GM12878 (cell line): ENCODE data around the gene LMOD3. TPM values are rescaled to one million over a fixed set of nuclear protein-coding genes. Genes with fewer than 3 reads are reported as not detected.

Experiments used
- ATAC-seq: fragments of 200-7000 bp; cut with Tn5 transposase; 3 replicates; pipeline ENCODE4 v1.9.1; 2020; ENCODE audit warnings: mild to moderate bottlenecking, moderate library complexity
- BruUV-seq: library from RNA; stranded (reverse); fragments of 400-500 nt; replicated peaks from 2 replicates; lab custom pipeline; 2021; lab: Mats Ljungman, UMichigan
- CTCF ChIA-PET: fragments of 300-600 bp; sonication (Branson Sonifier 250); formaldehyde crosslinking; extraction: SDS; loops from one replicate; lab custom pipeline; 2021; ENCODE audit warnings: inconsistent platforms; lab: Yijun Ruan, JAX
- POLR2A ChIA-PET: fragments of 350-600 bp; formaldehyde crosslinking; extraction: SDS; loops from one replicate; lab custom pipeline; 2021; ENCODE audit warnings: inconsistent platforms; lab: Charles Lee
- RAD21 ChIA-PET: fragments of 300-600 bp; sonication (Branson Sonifier 250); formaldehyde crosslinking; loops from one replicate; lab custom pipeline; 2023; ENCODE audit warnings: antibody characterized with exemption; ENCODE audit not compliant: unreplicated experiment; lab: Charles Lee
- SMC1A ChIA-PET: fragments of 300-600 bp; sonication (Branson Sonifier 250); formaldehyde crosslinking; loops from one replicate; lab custom pipeline; 2023; ENCODE audit not compliant: unreplicated experiment, uncharacterized antibody; lab: Charles Lee
- DNase-seq: peaks from one replicate; pipeline ENCODE4 v3.0.0-alpha.2; 2011; ENCODE audit warnings: low read depth, low spot score
- FAIRE-seq: peaks from 3 replicates; lab custom pipeline; 2011; peaks lifted over from hg19 to GRCh38; lab: Jason Lieb, UNC
- H2AFZ ChIP-seq: 2 replicates; pipeline ENCODE4 v1.6.0; 2011; ENCODE audit warnings: low read depth, low read length, control low read depth; ENCODE audit not compliant: control insufficient read depth
- H3K27ac ChIP-seq: 2 replicates; pipeline ENCODE4 v1.5.1; 2011; ENCODE audit warnings: control low read depth; ENCODE audit not compliant: control insufficient read depth, insufficient read depth
- H3K27me3 ChIP-seq, 2 experiments: replicated peaks in 1 of 2; 2 replicates each; pipeline versions ENCODE4 v1.6.0 to v1.6.1; 2011; ENCODE audit warnings: low read length in 1 of 2; ENCODE audit not compliant: control insufficient read depth in 2 of 2, insufficient read depth in 2 of 2
- H3K36me3 ChIP-seq, 2 experiments: 2 replicates each; pipeline ENCODE4 v1.5.1; 2011; ENCODE audit warnings: low read length in 1 of 2; ENCODE audit not compliant: control insufficient read depth in 2 of 2, insufficient read depth in 2 of 2
- H3K4me1 ChIP-seq: 2 replicates; pipeline ENCODE4 v1.6.1; 2011; ENCODE audit warnings: mild to moderate bottlenecking, low read length, moderate library complexity, mixed read lengths; ENCODE audit not compliant: control insufficient read depth, insufficient read depth
- H3K4me2 ChIP-seq: 2 replicates; pipeline ENCODE4 v1.6.0; 2011; ENCODE audit warnings: control low read depth; ENCODE audit not compliant: control insufficient read depth, insufficient read depth
- H3K4me3 ChIP-seq: fragments of 200-600 bp; sonication (generic); 2 replicates; pipeline ENCODE4 v1.5.1; 2016
- H3K79me2 ChIP-seq: 2 replicates; pipeline ENCODE4 v1.6.0; 2011; ENCODE audit warnings: low read length; ENCODE audit not compliant: control insufficient read depth, insufficient read depth
- H3K9ac ChIP-seq: 2 replicates; pipeline ENCODE4 v1.8.0; 2011; ENCODE audit warnings: low read length, control low read depth, mixed read lengths; ENCODE audit not compliant: control insufficient read depth, insufficient read depth
- H3K9me3 ChIP-seq: replicated peaks from 3 replicates; pipeline ENCODE4 v1.5.1; 2011; ENCODE audit warnings: mild to moderate bottlenecking, low read length; ENCODE audit not compliant: control insufficient read depth, insufficient read depth
- H4K20me1 ChIP-seq: 2 replicates; pipeline ENCODE4 v1.6.0; 2011; ENCODE audit not compliant: control insufficient read depth, insufficient read depth
- CUX1 ChIP-seq: IDR thresholded peaks from 2 replicates; pipeline ENCODE4 v1.6.1; 2012; ENCODE audit warnings: improper control_type of control experiment, low read depth, low read length; ENCODE audit not compliant: insufficient replicate concordance
- EED ChIP-seq: sonication (generic); IDR thresholded peaks from 2 replicates; pipeline ENCODE4 v1.6.1; 2016; ENCODE audit warnings: antibody characterized with exemption, low read depth
- EGR1 ChIP-seq, 2 experiments: IDR thresholded peaks; 1 replicate in 1 of 2; 2 replicates in 1 of 2; pipeline ENCODE4 v1.6.1; 2011 to 2012; ENCODE audit warnings: low read depth in 2 of 2, low read length in 2 of 2, borderline replicate concordance in 1 of 2, mild to moderate bottlenecking in 1 of 2, moderate library complexity in 1 of 2
- IRF4 ChIP-seq: IDR thresholded peaks from 2 replicates; pipeline ENCODE4 v1.6.1; 2011; ENCODE audit warnings: low read depth, low read length
- MYC ChIP-seq: IDR thresholded peaks from 2 replicates; pipeline ENCODE4 v1.6.1; 2011; ENCODE audit warnings: mild to moderate bottlenecking, low read length, moderate library complexity, inconsistent platforms; ENCODE audit not compliant: insufficient read depth, insufficient replicate concordance, insufficient read length, severe bottlenecking
- NFYB ChIP-seq: IDR thresholded peaks from 2 replicates; pipeline ENCODE4 v1.6.1; 2011; ENCODE audit warnings: low read depth, mild to moderate bottlenecking, low read length, improper control_type of control experiment, moderate library complexity; ENCODE audit not compliant: insufficient read depth
- POU2F2 ChIP-seq: IDR thresholded peaks from 3 replicates; pipeline ENCODE4 v1.6.1; 2011; ENCODE audit warnings: low read depth, mild to moderate bottlenecking, low read length, borderline replicate concordance
- RB1 ChIP-seq: fragments of 450-650 bp; formaldehyde crosslinking; IDR thresholded peaks from 2 replicates; pipeline ENCODE4 v1.6.1; 2017; ENCODE audit warnings: mild to moderate bottlenecking, borderline replicate concordance
- RELB ChIP-seq: fragments of 450-650 bp; IDR thresholded peaks from 2 replicates; pipeline ENCODE4 v1.6.1; 2017; ENCODE audit warnings: low read depth, mild to moderate bottlenecking, moderate library complexity
- SMAD5 ChIP-seq: IDR thresholded peaks from 2 replicates; pipeline ENCODE4 v1.6.1; 2016; ENCODE audit warnings: antibody characterized with exemption, low read depth
- SPI1 ChIP-seq: IDR thresholded peaks from 2 replicates; pipeline ENCODE4 v1.6.1; 2011; ENCODE audit warnings: low read depth, mild to moderate bottlenecking, low read length, moderate library complexity, borderline replicate concordance; ENCODE audit not compliant: insufficient read depth
- in situ Hi-C: fragments of 300-500 bp; cut with MboI; formaldehyde crosslinking; loops from 9 replicates; pipeline ENCODE4 v1.14.3; 2018; ENCODE audit warnings: mixed read lengths
- intact Hi-C: fragments of 100-400 bp; cut with micrococcal nuclease; formaldehyde crosslinking; loops from one replicate; pipeline ENCODE4 v1.14.2; 2022; ENCODE audit not compliant: unreplicated experiment
- polyA plus RNA-seq, 11 experiments: library from polyadenylated mRNA; depleted of rRNA in 4 of 11; unstranded in 6 of 11; stranded (reverse) in 5 of 11; fragments of >200 nt; fragmentation: Nextera tagmentation in 4 of 11; fragmentation: Illumina TruSeq in 1 of 11; extraction: Ambion mirVana in 4 of 11; extraction: Trizol in 1 of 11; gene quantifications; 1 replicate in 1 of 11; 2 replicates in 10 of 11; pipeline versions ENCODE4 v1.2.1 to v1.2.3, GENCODE V29; 2011 to 2016; ENCODE audit warnings: inconsistent platforms in 2 of 11, missing spikeins in 2 of 11, low read depth in 1 of 11
- total RNA-seq, 4 experiments: library from RNA; depleted of rRNA in 3 of 4; stranded (reverse); fragments of >200 nt in 3 of 4; fragmentation: Illumina TruSeq in 1 of 4; extraction: Trizol in 1 of 4; gene quantifications; 2 replicates each; pipeline versions ENCODE4 v1.2.1 to v1.2.3, GENCODE V29; 2013 to 2021
- TF ChIP-seq, protein P1 (sequence below): fragments of 450-650 bp; IDR thresholded peaks from 2 replicates; pipeline ENCODE4 v1.6.1; 2018; ENCODE audit warnings: mild to moderate bottlenecking, low read depth, moderate library complexity; ENCODE audit not compliant: partially characterized antibody

LMOD3 gene
- total and polyA plus RNA-seq, 10 of the 15 experiments (the other 5 are each of a cell fraction or from before 2014, with no cell fraction given) = 0.04 to 0.20 (median 0.09) TPM; not detected in 1

DNA sequence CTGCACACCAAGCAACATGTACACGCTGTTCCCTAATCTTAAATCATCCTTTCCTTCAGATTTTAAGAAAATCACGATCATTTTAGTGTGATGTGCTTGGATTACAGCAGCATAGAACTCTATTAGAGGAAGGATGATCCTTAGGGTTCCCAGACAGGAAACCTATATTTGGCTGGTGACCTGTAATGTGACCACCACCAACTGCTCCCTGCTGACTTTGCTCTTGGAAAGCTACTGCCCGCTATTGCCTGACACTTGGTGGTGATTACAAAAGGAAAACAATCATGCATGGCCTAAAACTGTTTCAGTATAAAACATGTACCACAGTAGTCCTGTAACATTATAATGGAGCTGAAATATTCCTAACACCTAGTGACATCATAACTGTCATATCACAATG, 27.2 kb upstream of the LMOD3 start (continued):
- TF ChIP-seq POU2F2 (no peak), NFYB (no peak), RB1 (no peak), IRF4 (no peak), EED (no peak), EGR1 (IDR thresholded peaks at IDR 0.05; ENCODE audit: borderline replicate concordance in 1 of 2, low read depth in 2 of 2, low read length in 2 of 2) (no peak), MYC (no peak)
- TF ChIP-seq, protein P1, sequence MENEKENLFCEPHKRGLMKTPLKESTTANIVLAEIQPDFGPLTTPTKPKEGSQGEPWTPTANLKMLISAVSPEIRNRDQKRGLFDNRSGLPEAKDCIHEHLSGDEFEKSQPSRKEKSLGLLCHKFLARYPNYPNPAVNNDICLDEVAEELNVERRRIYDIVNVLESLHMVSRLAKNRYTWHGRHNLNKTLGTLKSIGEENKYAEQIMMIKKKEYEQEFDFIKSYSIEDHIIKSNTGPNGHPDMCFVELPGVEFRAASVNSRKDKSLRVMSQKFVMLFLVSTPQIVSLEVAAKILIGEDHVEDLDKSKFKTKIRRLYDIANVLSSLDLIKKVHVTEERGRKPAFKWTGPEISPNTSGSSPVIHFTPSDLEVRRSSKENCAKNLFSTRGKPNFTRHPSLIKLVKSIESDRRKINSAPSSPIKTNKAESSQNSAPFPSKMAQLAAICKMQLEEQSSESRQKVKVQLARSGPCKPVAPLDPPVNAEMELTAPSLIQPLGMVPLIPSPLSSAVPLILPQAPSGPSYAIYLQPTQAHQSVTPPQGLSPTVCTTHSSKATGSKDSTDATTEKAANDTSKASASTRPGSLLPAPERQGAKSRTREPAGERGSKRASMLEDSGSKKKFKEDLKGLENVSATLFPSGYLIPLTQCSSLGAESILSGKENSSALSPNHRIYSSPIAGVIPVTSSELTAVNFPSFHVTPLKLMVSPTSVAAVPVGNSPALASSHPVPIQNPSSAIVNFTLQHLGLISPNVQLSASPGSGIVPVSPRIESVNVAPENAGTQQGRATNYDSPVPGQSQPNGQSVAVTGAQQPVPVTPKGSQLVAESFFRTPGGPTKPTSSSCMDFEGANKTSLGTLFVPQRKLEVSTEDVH = no peak

GRCh38 chr3:69145688-69146087, 23.3 kb upstream of the LMOD3 start:
- FAIRE-seq (no peak), ATAC-seq (no peak), DNase-seq (no peak)
- ChIA-PET POLR2A (no interaction called here), CTCF (interaction anchor here (1.1 to 1.6 kb wide), 6 partner anchors 16 to 279 kb away, joined by 3 to 8 read pairs (median 4); partner anchors contain the start of gene LMOD3), SMC1A (interaction anchor here (0.7 to 1.9 kb wide), 7 partner anchors 9 to 587 kb away, joined by 3 to 9 read pairs (median 6); no protein-coding TSS in a partner anchor), RAD21 (interaction anchor here (1.1 to 1.5 kb wide), 2 partner anchors 159 to 279 kb away, joined by 3 read pairs; no protein-coding TSS in a partner anchor)
- Histone ChIP-seq H3K9ac (no peak overlapping the region), H2AFZ (no peak overlapping the region), H3K4me1 (no peaks in the 10 kb centered on the region), H3K36me3 (no peaks in the 10 kb centered on the region), H3K4me2 (no peak overlapping the region), H4K20me1 (no peaks in the 10 kb centered on the region), H3K4me3 (no peak overlapping the region), H3K79me2 (no peaks in the 10 kb centered on the region), H3K27me3 (no peaks in the 10 kb centered on the region), H3K9me3 (no peaks in the 10 kb centered on the region), H3K27ac (no peak overlapping the region)
- BruUV-seq = no TSS peak
- intact Hi-C loops (no loop called here), in situ Hi-C loops (no loop called here)
- no peak for TF ChIP-seq SPI1
- TF ChIP-seq SMAD5 = no peak
- no peak for TF ChIP-seq RELB
- no peak for TF ChIP-seq POU2F2
- no peak for TF ChIP-seq CUX1
